HCT116 (cell line): ENCODE data around the gene STARD7. TPM values are rescaled to one million over a fixed set of nuclear protein-coding genes. Genes with fewer than 3 reads are reported as not detected.

Source experiments
- ATAC-seq: fragments of 200-7000 bp; cut with Tn5 transposase; 2 replicates; pipeline ENCODE4 v1.9.1; 2020; ENCODE audit warnings: mild to moderate bottlenecking, moderate library complexity
- BruUV-seq: library from RNA; stranded (reverse); fragments of 400-500 nt; replicated peaks from 2 replicates; lab custom pipeline; 2021; lab: Mats Ljungman, UMichigan
- CTCF ChIA-PET: fragments of 300-600 bp; sonication (Branson Sonifier 250); formaldehyde crosslinking; loops from one replicate; lab custom pipeline; 2021; ENCODE audit warnings: antibody characterized with exemption; lab: Charles Lee
- POLR2A ChIA-PET: fragments of 300-600, 350-600 bp; sonication (Branson Sonifier 250); formaldehyde crosslinking; loops from one replicate; lab custom pipeline; 2021; ENCODE audit warnings: antibody characterized with exemption; lab: Charles Lee
- RAD21 ChIA-PET, 2 experiments: fragments of 300-600 bp; sonication (Branson Sonifier 250); formaldehyde crosslinking; loops; one replicate each; lab custom pipeline; 2023; ENCODE audit warnings: low total read pairs in 2 of 2; ENCODE audit not compliant: uncharacterized antibody in 2 of 2, unreplicated experiment in 2 of 2, low non-redundant PET in 1 of 2; lab: Charles Lee
- DNase-seq: peaks from one replicate; pipeline ENCODE4 v3.0.0-alpha.2; 2010; ENCODE audit warnings: low read depth, low spot score
- H2AFZ ChIP-seq: fragments of 200-600 bp; shearing (Covaris generic), sonication (generic); 2 replicates; pipeline ENCODE4 v1.6.1; 2017; ENCODE audit warnings: low read depth, mixed run types, mixed read lengths, antibody characterized with exemption, low read length; ENCODE audit not compliant: poor library complexity, severe bottlenecking
- H3K27ac ChIP-seq: 2 replicates; pipeline ENCODE4 v1.5.1; 2012; ENCODE audit warnings: low read depth, low read length
- H3K27me3 ChIP-seq: fragments of 200-600 bp; sonication (generic); 2 replicates; pipeline ENCODE4 v1.6.1; 2016; ENCODE audit warnings: mixed run types, low read length, mixed read lengths; ENCODE audit not compliant: insufficient read depth
- H3K36me3 ChIP-seq, 2 experiments: fragments of 200-500 bp in 1 of 2; fragments of 200-600 bp in 1 of 2; sonication (Bioruptor generic) in 1 of 2; sonication (generic) in 1 of 2; 2 replicates each; pipeline versions ENCODE4 v1.5.1 to v1.6.1; 2014 to 2016; ENCODE audit warnings: low read length in 2 of 2, inconsistent platforms in 1 of 2, mixed read lengths in 1 of 2, mixed run types in 1 of 2; ENCODE audit not compliant: insufficient read depth in 2 of 2, control insufficient read depth in 1 of 2
- H3K4me1 ChIP-seq, 2 experiments: fragments of 200-600 bp in 1 of 2; sonication (generic) in 1 of 2; 2 replicates each; pipeline versions ENCODE4 v1.5.1 to v1.6.1; 2012 to 2017; ENCODE audit warnings: low read length in 2 of 2, inconsistent platforms in 1 of 2, mild to moderate bottlenecking in 1 of 2, mixed read lengths in 1 of 2, mixed run types in 1 of 2, moderate library complexity in 1 of 2; ENCODE audit not compliant: insufficient read depth in 2 of 2, control insufficient read depth in 1 of 2
- H3K4me2 ChIP-seq: fragments of 200-600 bp; sonication (generic); 2 replicates; pipeline ENCODE4 v1.6.1; 2017; ENCODE audit warnings: mixed run types, low read length, mixed read lengths
- H3K4me3 ChIP-seq, 2 experiments: fragments of 200-600 bp in 1 of 2; sonication (generic) in 1 of 2; replicated peaks in 1 of 2; 2 replicates each; pipeline ENCODE4 v1.5.1; 2011 to 2016; ENCODE audit warnings: low read length in 2 of 2, control low read depth in 1 of 2, low read depth in 1 of 2, mild to moderate bottlenecking in 1 of 2, mixed read lengths in 1 of 2, mixed run types in 1 of 2
- H3K79me2 ChIP-seq: fragments of 200-600 bp; sonication (generic); 2 replicates; pipeline ENCODE4 v1.6.1; 2017; ENCODE audit warnings: mild to moderate bottlenecking, mixed run types, low read length, moderate library complexity, mixed read lengths; ENCODE audit not compliant: insufficient read depth
- H3K9ac ChIP-seq: fragments of 200-600 bp; sonication (generic); 2 replicates; pipeline ENCODE4 v1.6.1; 2016; ENCODE audit warnings: low read length, mixed read lengths
- H3K9me2 ChIP-seq: fragments of 200-600 bp; sonication (generic), shearing (Covaris generic); 2 replicates; pipeline ENCODE4 v1.6.1; 2017; ENCODE audit warnings: mixed run types, mild to moderate bottlenecking, moderate library complexity; ENCODE audit not compliant: insufficient read depth
- H3K9me3 ChIP-seq, 2 experiments: fragments of 200-500 bp in 1 of 2; fragments of 200-600 bp in 1 of 2; sonication (Bioruptor generic) in 1 of 2; sonication (generic) in 1 of 2; 2 replicates each; pipeline ENCODE4 v1.6.1; 2014 to 2017; ENCODE audit warnings: low read length in 2 of 2, mixed read lengths in 2 of 2, inconsistent platforms in 1 of 2, low read depth in 1 of 2, mild to moderate bottlenecking in 1 of 2, mixed run types in 1 of 2, moderate library complexity in 1 of 2; ENCODE audit not compliant: control insufficient read depth in 1 of 2, insufficient read depth in 1 of 2
- H4K20me1 ChIP-seq: fragments of 200-600 bp; sonication (generic), shearing (Covaris generic); 2 replicates; pipeline ENCODE4 v1.6.1; 2017; ENCODE audit warnings: mixed run types, mild to moderate bottlenecking, moderate library complexity; ENCODE audit not compliant: insufficient read depth
- CBX3 ChIP-seq: IDR thresholded peaks from 2 replicates; pipeline ENCODE4 v1.6.1; 2012; ENCODE audit warnings: low read depth
- RAD21 ChIP-seq: IDR thresholded peaks from 2 replicates; pipeline ENCODE4 v1.6.1; 2012; ENCODE audit warnings: low read depth, mild to moderate bottlenecking
- SIN3A ChIP-seq: IDR thresholded peaks from 2 replicates; pipeline ENCODE4 v1.6.1; 2012; ENCODE audit warnings: low read depth
- SRF ChIP-seq: IDR thresholded peaks from 2 replicates; pipeline ENCODE4 v1.6.1; 2012; ENCODE audit warnings: low read depth
- intact Hi-C: fragments of 100-400 bp; cut with micrococcal nuclease; formaldehyde crosslinking; loops from 2 replicates; pipeline ENCODE4 v1.10.0; 2022
- total RNA-seq: library from RNA; stranded (reverse); gene quantifications from one replicate; pipeline ENCODE4 v1.2.1, GENCODE V29; 2021; ENCODE audit not compliant: unreplicated experiment
- TF ChIP-seq, protein P1 (sequence below): IDR thresholded peaks from 2 replicates; pipeline ENCODE4 v1.6.1; 2012; ENCODE audit warnings: low read depth

STARD7 gene
- total RNA-seq, 1 experiment from 2014 or later, result 160 TPM

- TF ChIP-seq SIN3A (no peak), SRF (no peak), RAD21 (no peak)
- no peaks in the 10 kb centered on the region for H3K27me3 ChIP-seq
- ATAC-seq (no peak), DNase-seq (no peak)
- H3K4me1 ChIP-seq, result peaks cover 0 to 3% of the 10 kb centered on the region in 2 experiments; a peak in 1 of 4 replicates
- RAD21 ChIA-PET, result no interaction called here
- POLR2A ChIA-PET, result no interaction called here
- peaks cover 0 to 4% of the 10 kb centered on the region in 2 experiments; a peak in 1 of 4 replicates for H3K9me3 ChIP-seq
- H3K4me3 ChIP-seq, result no peak overlapping the region
- no peak overlapping the region for H2AFZ ChIP-seq
- H3K9ac ChIP-seq, result no peak overlapping the region
- H3K36me3 ChIP-seq, result no peaks in the 10 kb centered on the region
- H3K9me2 ChIP-seq, result no peaks in the 10 kb centered on the region
- H3K79me2 ChIP-seq, result no peaks in the 10 kb centered on the region
- no peak overlapping the region for H3K27ac ChIP-seq
- no TSS peak for BruUV-seq
- CTCF ChIA-PET, result no interaction called here
- no peak overlapping the region for H3K4me2 ChIP-seq
- no peaks in the 10 kb centered on the region for H4K20me1 ChIP-seq
- intact Hi-C loops, result no loop called here
Observed at GRCh38 chr2:96170626-96171025, 38.0 kb downstream of the STARD7 start.

- Histone ChIP-seq H3K4me1 (peaks cover 0 to 3% of the 10 kb centered on the region in 2 experiments; a peak in 1 of 4 replicates), H3K9ac (no peak overlapping the region), H4K20me1 (no peaks in the 10 kb centered on the region), H3K27ac (no peak overlapping the region), H3K9me2 (no peaks in the 10 kb centered on the region)
- intact Hi-C loops, result no loop called here
- no TSS peak for BruUV-seq
- TF ChIP-seq CBX3, result 0 out of 2 replicates have a peak, but pooled peaks have one; percentile 19
- TF ChIP-seq, protein P1, sequence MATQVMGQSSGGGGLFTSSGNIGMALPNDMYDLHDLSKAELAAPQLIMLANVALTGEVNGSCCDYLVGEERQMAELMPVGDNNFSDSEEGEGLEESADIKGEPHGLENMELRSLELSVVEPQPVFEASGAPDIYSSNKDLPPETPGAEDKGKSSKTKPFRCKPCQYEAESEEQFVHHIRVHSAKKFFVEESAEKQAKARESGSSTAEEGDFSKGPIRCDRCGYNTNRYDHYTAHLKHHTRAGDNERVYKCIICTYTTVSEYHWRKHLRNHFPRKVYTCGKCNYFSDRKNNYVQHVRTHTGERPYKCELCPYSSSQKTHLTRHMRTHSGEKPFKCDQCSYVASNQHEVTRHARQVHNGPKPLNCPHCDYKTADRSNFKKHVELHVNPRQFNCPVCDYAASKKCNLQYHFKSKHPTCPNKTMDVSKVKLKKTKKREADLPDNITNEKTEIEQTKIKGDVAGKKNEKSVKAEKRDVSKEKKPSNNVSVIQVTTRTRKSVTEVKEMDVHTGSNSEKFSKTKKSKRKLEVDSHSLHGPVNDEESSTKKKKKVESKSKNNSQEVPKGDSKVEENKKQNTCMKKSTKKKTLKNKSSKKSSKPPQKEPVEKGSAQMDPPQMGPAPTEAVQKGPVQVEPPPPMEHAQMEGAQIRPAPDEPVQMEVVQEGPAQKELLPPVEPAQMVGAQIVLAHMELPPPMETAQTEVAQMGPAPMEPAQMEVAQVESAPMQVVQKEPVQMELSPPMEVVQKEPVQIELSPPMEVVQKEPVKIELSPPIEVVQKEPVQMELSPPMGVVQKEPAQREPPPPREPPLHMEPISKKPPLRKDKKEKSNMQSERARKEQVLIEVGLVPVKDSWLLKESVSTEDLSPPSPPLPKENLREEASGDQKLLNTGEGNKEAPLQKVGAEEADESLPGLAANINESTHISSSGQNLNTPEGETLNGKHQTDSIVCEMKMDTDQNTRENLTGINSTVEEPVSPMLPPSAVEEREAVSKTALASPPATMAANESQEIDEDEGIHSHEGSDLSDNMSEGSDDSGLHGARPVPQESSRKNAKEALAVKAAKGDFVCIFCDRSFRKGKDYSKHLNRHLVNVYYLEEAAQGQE, result no peak
- TF ChIP-seq, all 23 proteins: peak for 1
- ATAC-seq (no peak), DNase-seq (no peak)
- ChIA-PET POLR2A (no interaction called here), CTCF (no interaction called here), RAD21 (no interaction called here)
- H3K4me2 ChIP-seq, result no peak overlapping the region
- no peaks in the 10 kb centered on the region for H3K27me3 ChIP-seq
- H2AFZ ChIP-seq, result no peak overlapping the region
- H3K79me2 ChIP-seq, result no peaks in the 10 kb centered on the region
- H3K9me3 ChIP-seq, result peaks cover 0 to 4% of the 10 kb centered on the region in 2 experiments; a peak in 1 of 4 replicates
- no peak overlapping the region for H3K4me3 ChIP-seq
- no peaks in the 10 kb centered on the region for H3K36me3 ChIP-seq
Observed at GRCh38 chr2:96169868-96170507, 38.6 kb downstream of the STARD7 start.
